ENCODE results near the gene COQ9.

The COQ9 gene

GRCh38 chr16:57473906-57474305 is 26.6 kb downstream of the COQ9 start:
- no peak for DNase-seq

- no peak for DNase-seq
These were observed 27.7 kb downstream of the COQ9 start for GRCh38 chr16:57474671-57475661.

GRCh38 chr16:57475711-57476339 is 28.5 kb downstream of the COQ9 start:
- no peak for DNase-seq

GRCh38 chr16:57476546-57477410 is 29.5 kb downstream of the COQ9 start:
- no peak for DNase-seq

- no peak for DNase-seq
These were observed 30.4 kb downstream of the COQ9 start for GRCh38 chr16:57477531-57478202.

- DNase-seq = no peak
These were observed 31.3 kb downstream of the COQ9 start for GRCh38 chr16:57478396-57479204.

- DNase-seq = no peak
These were observed 32.1 kb downstream of the COQ9 start for GRCh38 chr16:57479205-57479975.

GRCh38 chr16:57479976-57480753 is 32.9 kb downstream of the COQ9 start:
- DNase-seq = no peak

GRCh38 chr16:57480754-57481230 is 33.5 kb downstream of the COQ9 start:
- no peak for DNase-seq

GRCh38 chr16:57481421-57481820 is 34.1 kb downstream of the COQ9 start:
- DNase-seq = no peak

GRCh38 chr16:57482845-57483545 is 35.7 kb downstream of the COQ9 start:
- no peak for DNase-seq

- no peak for DNase-seq
These were observed 36.6 kb downstream of the COQ9 start for GRCh38 chr16:57483725-57484514.

- DNase-seq = no peak
These were observed 37.3 kb downstream of the COQ9 start for GRCh38 chr16:57484515-57485005.

GRCh38 chr16:57485091-57485915 is 38.0 kb downstream of the COQ9 start:
- no peak for DNase-seq

- DNase-seq = no peak
These were observed 38.9 kb downstream of the COQ9 start, which contains the start of gene DOK4 for GRCh38 chr16:57485916-57486857. Gene DOK4, minus strand, starts transcription at chr16:57486493. Its CDS starts 6,986 bp downstream, at chr16:57479507.
